Left ventricle myocardium inferior (tissue), 1 donor: ENCODE results near the gene SUGT1. TPM values are rescaled to one million over a fixed set of nuclear protein-coding genes. Genes with fewer than 3 reads are reported as not detected.
A peak's percentile ranks its signal among the peaks of the same experiment; 100 is the strongest.
"Not testable (repeated sequence)": the region's sequence is repeated elsewhere in the genome, so short reads cannot be mapped to it uniquely, and the experiment has no call there.

ENCODE experiments used
- DNase-seq: peaks from one replicate; pipeline ENCODE4 v3.0.0-alpha.2; 2020
- H3K27ac ChIP-seq: fragments of 200-600 bp; replicated peaks from 2 replicates; pipeline ENCODE4 v1.8.0; 2021
- H3K27me3 ChIP-seq: fragments of 200-600 bp; 2 replicates; pipeline ENCODE4 v1.8.0; 2021; ENCODE audit warnings: low read depth
- H3K36me3 ChIP-seq: fragments of 200-600 bp; 2 replicates; pipeline ENCODE4 v1.8.0; 2021
- H3K4me1 ChIP-seq: fragments of 200-600 bp; 2 replicates; pipeline ENCODE4 v1.8.0; 2021
- H3K4me3 ChIP-seq: fragments of 200-600 bp; 2 replicates; pipeline ENCODE4 v1.8.0; 2021; ENCODE audit warnings: mild to moderate bottlenecking, moderate library complexity
- H3K9me3 ChIP-seq: fragments of 200-600 bp; replicated peaks from 2 replicates; pipeline ENCODE4 v1.8.0; 2021
- intact Hi-C: fragments of 100-400 bp; cut with micrococcal nuclease; formaldehyde crosslinking; loops from one replicate; pipeline ENCODE4 v1.11.0; 2022
- total RNA-seq: library from RNA; stranded (reverse); fragmentation: NEBNext Ultra II Directional; extraction: Animal tissue kit (Norgen Biotek cat#: 25700); gene quantifications from one replicate; pipeline ENCODE4 v1.2.1, GENCODE V29; 2021
- TF ChIP-seq, protein P1 (sequence below): fragments of 200-600 bp; IDR thresholded peaks from 2 replicates; pipeline ENCODE4 v1.8.0; 2021; ENCODE audit warnings: antibody characterized with exemption, mild to moderate bottlenecking, borderline replicate concordance
- donor health status: DM: no; HTN: yes; CAD: no; lungs with severe emphysema.

The SUGT1 gene
- total RNA-seq, 1 donor from 2014 or later, result 57.8 TPM

DNA sequence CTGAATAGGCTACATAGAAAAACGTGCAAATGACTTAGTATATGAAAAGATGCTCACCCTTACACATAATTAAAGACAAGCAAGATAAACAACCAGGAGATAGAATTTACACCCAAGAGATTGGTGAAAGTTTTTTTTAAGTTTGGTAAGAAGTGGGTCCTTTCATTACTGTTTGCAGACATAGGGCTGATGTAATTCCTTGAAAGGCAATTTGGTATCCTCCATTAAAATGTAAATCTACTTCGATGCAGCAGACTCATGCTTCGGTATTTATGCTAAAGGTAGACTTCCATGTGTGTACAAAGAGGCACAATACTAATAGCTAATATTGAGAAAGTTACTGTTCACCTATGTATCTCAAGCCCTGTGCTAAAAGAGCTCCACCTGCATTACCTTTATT, 53.4 kb downstream of the SUGT1 start:
- no peak overlapping the region for H3K27ac ChIP-seq
- DNase-seq, result no peak

DNA sequence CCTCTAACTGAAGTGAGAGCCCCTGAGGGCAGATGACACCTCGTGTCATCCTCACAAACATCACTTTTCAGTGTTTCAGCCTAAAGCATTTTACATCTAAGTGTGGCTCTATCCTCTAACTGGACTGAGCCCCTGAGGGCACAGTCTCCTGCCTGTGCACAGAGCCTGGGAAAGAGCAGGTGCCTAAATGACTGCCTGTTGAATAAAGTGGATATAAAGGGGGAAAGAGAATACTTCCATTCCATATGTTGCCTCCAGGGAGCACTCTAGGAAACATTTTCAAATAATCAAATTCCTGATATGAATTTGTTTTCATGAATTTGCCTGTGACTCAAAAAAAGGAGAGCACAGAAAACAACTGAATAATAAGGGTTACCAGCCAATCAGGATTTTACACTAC, 54.7 kb downstream of the SUGT1 start:
- Histone ChIP-seq H3K9me3 (no peaks in the 10 kb centered on the region), H3K36me3 (no peaks in the 10 kb centered on the region), H3K27ac (no peak overlapping the region), H3K4me3 (no peak overlapping the region), H3K27me3 (no peaks in the 10 kb centered on the region), H3K4me1 (peaks cover 6% of the 10 kb centered on the region)
- intact Hi-C loops, result no loop called here
- DNase-seq, result no peak
- TF ChIP-seq, protein P1, sequence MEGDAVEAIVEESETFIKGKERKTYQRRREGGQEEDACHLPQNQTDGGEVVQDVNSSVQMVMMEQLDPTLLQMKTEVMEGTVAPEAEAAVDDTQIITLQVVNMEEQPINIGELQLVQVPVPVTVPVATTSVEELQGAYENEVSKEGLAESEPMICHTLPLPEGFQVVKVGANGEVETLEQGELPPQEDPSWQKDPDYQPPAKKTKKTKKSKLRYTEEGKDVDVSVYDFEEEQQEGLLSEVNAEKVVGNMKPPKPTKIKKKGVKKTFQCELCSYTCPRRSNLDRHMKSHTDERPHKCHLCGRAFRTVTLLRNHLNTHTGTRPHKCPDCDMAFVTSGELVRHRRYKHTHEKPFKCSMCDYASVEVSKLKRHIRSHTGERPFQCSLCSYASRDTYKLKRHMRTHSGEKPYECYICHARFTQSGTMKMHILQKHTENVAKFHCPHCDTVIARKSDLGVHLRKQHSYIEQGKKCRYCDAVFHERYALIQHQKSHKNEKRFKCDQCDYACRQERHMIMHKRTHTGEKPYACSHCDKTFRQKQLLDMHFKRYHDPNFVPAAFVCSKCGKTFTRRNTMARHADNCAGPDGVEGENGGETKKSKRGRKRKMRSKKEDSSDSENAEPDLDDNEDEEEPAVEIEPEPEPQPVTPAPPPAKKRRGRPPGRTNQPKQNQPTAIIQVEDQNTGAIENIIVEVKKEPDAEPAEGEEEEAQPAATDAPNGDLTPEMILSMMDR, result no peak

More for the DNA sequence above, 53.4 kb downstream of the SUGT1 start:
- intact Hi-C loops, result no loop called here
- TF ChIP-seq, protein P1, result no peak
- no peaks in the 10 kb centered on the region for H3K36me3 ChIP-seq
- H3K4me3 ChIP-seq, result no peak overlapping the region
- H3K27me3 ChIP-seq, result no peaks in the 10 kb centered on the region
- no peaks in the 10 kb centered on the region for H3K9me3 ChIP-seq
- H3K4me1 ChIP-seq, result peaks cover 8% of the 10 kb centered on the region

DNA sequence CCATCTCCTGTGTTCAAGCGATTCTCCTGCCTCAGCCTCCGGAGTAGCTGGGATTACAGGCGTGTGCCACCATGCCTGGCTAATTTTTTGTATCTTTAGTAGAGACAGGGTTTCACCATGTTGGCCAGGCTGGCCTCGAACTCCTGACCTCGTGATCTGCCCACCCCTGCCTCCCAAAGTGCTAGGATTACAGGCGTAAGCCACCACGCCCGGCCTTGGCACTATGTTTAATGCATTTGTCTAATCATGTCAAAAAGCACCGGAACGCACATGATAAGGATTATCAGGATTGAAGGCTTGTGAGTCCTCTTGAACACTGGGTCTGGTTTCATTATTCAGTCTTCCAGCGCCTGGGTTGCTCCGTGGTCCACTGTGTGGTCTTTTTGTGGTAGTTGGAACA, 55.6 kb downstream of the SUGT1 start:
- H3K4me3 ChIP-seq, H3K9me3 ChIP-seq, H3K4me1 ChIP-seq, H3K36me3 ChIP-seq, H3K27ac ChIP-seq, intact Hi-C loops, H3K27me3 ChIP-seq, DNase-seq: not testable (repeated sequence)

DNA sequence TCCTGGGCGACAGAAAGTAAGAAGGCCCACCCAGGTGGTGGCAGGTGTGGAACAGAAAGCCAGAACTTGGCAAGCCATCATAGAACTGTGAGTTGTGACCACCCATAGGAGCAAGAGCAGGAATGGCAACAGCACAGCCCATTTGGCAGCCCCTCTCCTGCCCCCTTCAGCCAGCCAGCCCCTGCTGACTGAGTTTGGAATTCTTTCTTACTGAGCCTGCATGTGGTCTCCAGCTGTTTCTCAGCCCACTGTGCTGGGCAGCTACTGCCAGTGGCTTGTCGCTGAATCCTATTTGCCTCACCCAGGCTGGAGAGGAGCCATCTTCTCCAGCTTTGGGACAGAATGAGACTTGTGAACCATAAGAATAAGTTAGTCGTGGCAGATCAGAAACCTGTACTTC, 58.6 kb downstream of the SUGT1 start:
- intact Hi-C loops, result no loop called here
- no peaks in the 10 kb centered on the region for H3K27me3 ChIP-seq
- no peak for DNase-seq
- no peaks in the 10 kb centered on the region for H3K36me3 ChIP-seq
- H3K9me3 ChIP-seq, result peaks cover 1% of the 10 kb centered on the region
- H3K4me1 ChIP-seq, result no peaks in the 10 kb centered on the region
- H3K27ac ChIP-seq, result no peak overlapping the region
- TF ChIP-seq, protein P1, result no peak
- no peak overlapping the region for H3K4me3 ChIP-seq

DNA sequence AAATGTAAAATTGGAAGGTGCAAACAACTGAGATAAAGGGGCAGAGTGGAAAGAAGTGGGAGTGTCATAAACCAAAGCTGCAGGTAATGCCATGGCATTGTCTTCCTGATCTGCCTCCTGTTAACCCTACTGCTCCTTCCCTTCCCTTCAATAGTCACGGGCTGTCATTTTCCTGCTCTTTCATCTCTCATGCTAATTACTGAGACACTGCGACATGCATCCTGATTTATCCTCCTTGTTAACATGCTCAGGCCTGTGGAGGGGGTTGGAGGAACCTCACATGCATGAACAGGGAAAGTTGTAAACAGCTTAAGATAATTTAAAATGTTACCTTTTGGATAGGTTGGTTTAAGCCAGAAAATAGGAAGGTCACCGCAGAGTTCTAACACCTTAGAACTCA, 59.7 kb downstream of the SUGT1 start:
- Histone ChIP-seq H3K4me1 (no peaks in the 10 kb centered on the region), H3K4me3 (no peak overlapping the region), H3K9me3 (peaks cover 9% of the 10 kb centered on the region), H3K27me3 (no peaks in the 10 kb centered on the region), H3K36me3 (no peaks in the 10 kb centered on the region), H3K27ac (no peak overlapping the region)
- intact Hi-C loops, result no loop called here
- TF ChIP-seq, protein P1, result no peak
- DNase-seq, result no peak

DNA sequence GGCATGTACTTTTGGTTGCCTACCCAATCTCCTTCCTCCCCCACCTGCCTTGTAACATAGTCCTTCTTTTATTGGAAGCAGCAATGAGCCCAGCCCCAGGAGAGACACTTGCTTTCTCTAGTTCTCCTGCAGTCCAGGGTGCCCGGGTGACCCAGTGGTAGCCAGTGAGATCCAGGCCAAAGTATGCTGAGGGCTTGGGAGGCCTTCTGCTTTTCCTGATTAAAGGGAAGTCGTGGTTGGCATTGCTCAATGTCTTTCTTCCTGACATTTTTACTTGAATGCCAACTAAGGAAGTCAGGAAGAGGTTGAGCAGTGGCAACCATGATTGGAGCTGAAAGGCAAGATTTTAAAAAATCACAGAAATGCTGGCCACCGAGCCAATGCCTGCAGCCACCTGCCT, 61.3 kb downstream of the SUGT1 start:
- TF ChIP-seq, protein P1, result no peak
- intact Hi-C loops, result no loop called here
- DNase-seq, result peak; percentile 26
- H3K4me3 ChIP-seq, result no peak overlapping the region
- H3K4me1 ChIP-seq, result no peaks in the 10 kb centered on the region
- H3K27ac ChIP-seq, result no peak overlapping the region
- H3K36me3 ChIP-seq, result no peaks in the 10 kb centered on the region
- no peaks in the 10 kb centered on the region for H3K27me3 ChIP-seq
- H3K9me3 ChIP-seq, result peaks cover 16% of the 10 kb centered on the region

DNA sequence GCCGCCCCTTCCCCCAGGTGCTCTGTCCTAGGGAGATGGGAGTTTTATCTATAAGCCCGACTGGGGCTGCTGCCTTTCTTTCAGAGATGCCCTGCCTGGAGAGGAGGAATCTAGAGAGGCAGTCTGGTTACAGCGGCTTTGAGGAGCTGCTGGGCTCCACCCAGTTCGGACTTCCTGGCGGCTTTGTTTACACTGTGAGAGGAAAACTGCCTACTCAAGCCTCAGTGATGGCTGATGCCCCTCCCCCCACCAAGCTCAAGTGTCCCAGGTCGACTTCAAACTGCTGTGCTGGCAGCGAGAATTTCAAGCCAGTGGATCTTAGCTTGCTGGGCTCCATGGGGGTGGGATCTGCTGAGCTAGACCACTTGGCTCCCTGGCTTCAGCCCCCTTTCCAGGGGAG, 68.3 kb downstream of the SUGT1 start:
- H3K27me3 ChIP-seq, H3K4me1 ChIP-seq, H3K36me3 ChIP-seq, intact Hi-C loops, H3K4me3 ChIP-seq, DNase-seq, H3K27ac ChIP-seq: not testable (repeated sequence)
- peaks cover 16% of the 10 kb centered on the region for H3K9me3 ChIP-seq

DNA sequence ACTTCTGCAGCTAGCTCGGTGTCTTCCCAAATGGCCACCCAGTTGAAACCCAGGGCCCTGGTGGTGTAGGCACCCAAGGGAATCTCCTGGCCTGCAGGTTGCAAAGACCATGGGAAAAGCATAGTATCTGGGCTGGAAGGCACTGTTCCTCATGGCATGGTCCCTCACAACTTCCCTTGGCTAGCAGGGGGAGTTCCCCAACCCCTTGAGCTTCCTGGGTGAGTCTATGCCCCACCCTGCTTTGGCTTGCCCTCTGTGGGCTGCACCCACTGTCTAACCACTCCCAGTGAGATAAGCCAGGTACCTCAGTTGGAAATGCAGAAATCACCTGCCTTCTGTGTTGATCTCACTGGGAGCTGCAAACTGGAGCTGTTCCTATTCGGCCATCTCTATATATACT, 68.7 kb downstream of the SUGT1 start:
- H3K4me3 ChIP-seq, intact Hi-C loops, H3K27me3 ChIP-seq, H3K27ac ChIP-seq, H3K4me1 ChIP-seq, H3K36me3 ChIP-seq, DNase-seq: not testable (repeated sequence)
- H3K9me3 ChIP-seq, result peaks cover 16% of the 10 kb centered on the region
